Calu3 (cell line): Measurements from ENCODE around the gene ANXA7. TPM values are rescaled to one million over a fixed set of nuclear protein-coding genes. Genes with fewer than 3 reads are reported as not detected.

Experiments
- BruUV-seq: library from RNA; stranded (reverse); fragments of 400-500 nt; replicated peaks from 2 replicates; lab custom pipeline; 2021; lab: Mats Ljungman, UMichigan
- CTCF ChIA-PET: fragments of 300-600 bp; sonication (Branson Sonifier 250); formaldehyde crosslinking; loops from one replicate; lab custom pipeline; 2022; ENCODE audit warnings: antibody characterized with exemption; lab: Charles Lee
- DNase-seq: peaks from one replicate; pipeline ENCODE4 v3.0.0; 2022
- H3K27ac Mint-ChIP-seq: one replicate; pipeline ENCODE4 v1.8.0; 2022; ENCODE audit warnings: mixed read lengths; ENCODE audit not compliant: unreplicated experiment
- H3K27me3 Mint-ChIP-seq: one replicate; pipeline ENCODE4 v1.8.0; 2022; ENCODE audit warnings: mixed read lengths; ENCODE audit not compliant: unreplicated experiment
- H3K36me3 Mint-ChIP-seq: one replicate; pipeline ENCODE4 v1.8.0; 2022; ENCODE audit warnings: mild to moderate bottlenecking, moderate library complexity, mixed read lengths; ENCODE audit not compliant: insufficient read depth, unreplicated experiment
- H3K4me1 Mint-ChIP-seq: one replicate; pipeline ENCODE4 v1.8.0; 2022; ENCODE audit warnings: mild to moderate bottlenecking, low read depth, mixed read lengths; ENCODE audit not compliant: unreplicated experiment
- H3K4me3 Mint-ChIP-seq: one replicate; pipeline ENCODE4 v1.8.0; 2022; ENCODE audit warnings: mild to moderate bottlenecking, low read depth, moderate library complexity, mixed read lengths; ENCODE audit not compliant: unreplicated experiment
- H3K9me3 Mint-ChIP-seq: one replicate; pipeline ENCODE4 v1.8.0; 2022; ENCODE audit warnings: low read depth, mixed read lengths; ENCODE audit not compliant: unreplicated experiment
- intact Hi-C: fragments of 100-400 bp; cut with micrococcal nuclease; formaldehyde crosslinking; loops from one replicate; pipeline ENCODE4 v1.10.0; 2022; ENCODE audit not compliant: unreplicated experiment
- total RNA-seq: library from RNA; stranded (reverse); gene quantifications from 2 replicates; pipeline ENCODE4 v1.2.3, GENCODE V29; 2022
- TF ChIP-seq, protein P1 (sequence below): fragments of 200-600 bp; IDR thresholded peaks from one replicate; pipeline ENCODE4 v1.8.0; 2022; ENCODE audit warnings: antibody characterized with exemption; ENCODE audit not compliant: unreplicated experiment

The ANXA7 gene
- total RNA-seq, 1 experiment from 2014 or later: 160 TPM

DNA sequence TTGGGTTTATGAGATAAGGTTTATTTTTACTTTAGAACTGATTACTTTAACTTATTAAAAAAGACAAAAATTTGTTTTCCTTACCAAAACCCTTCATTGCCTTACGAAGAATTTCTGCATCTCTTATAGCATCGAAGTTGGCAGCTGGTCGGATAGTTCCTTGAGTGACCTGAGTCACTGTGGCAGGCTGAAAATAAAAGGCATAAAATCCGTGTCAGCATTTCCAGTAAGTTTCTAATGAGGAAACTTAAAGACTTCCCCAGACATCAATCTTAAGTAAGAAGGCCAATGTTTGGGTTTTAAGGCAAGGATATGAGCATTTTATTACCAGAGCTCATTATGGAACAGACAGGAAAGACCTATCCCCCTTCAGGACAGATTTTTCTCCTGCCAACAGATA, 25.6 kb downstream of the ANXA7 start:
- H3K4me3 Mint-ChIP-seq: no peak overlapping the region
- H3K4me1 Mint-ChIP-seq: no peaks in the 10 kb centered on the region
- TF ChIP-seq, protein P1, sequence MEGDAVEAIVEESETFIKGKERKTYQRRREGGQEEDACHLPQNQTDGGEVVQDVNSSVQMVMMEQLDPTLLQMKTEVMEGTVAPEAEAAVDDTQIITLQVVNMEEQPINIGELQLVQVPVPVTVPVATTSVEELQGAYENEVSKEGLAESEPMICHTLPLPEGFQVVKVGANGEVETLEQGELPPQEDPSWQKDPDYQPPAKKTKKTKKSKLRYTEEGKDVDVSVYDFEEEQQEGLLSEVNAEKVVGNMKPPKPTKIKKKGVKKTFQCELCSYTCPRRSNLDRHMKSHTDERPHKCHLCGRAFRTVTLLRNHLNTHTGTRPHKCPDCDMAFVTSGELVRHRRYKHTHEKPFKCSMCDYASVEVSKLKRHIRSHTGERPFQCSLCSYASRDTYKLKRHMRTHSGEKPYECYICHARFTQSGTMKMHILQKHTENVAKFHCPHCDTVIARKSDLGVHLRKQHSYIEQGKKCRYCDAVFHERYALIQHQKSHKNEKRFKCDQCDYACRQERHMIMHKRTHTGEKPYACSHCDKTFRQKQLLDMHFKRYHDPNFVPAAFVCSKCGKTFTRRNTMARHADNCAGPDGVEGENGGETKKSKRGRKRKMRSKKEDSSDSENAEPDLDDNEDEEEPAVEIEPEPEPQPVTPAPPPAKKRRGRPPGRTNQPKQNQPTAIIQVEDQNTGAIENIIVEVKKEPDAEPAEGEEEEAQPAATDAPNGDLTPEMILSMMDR: no peak
- intact Hi-C loops: no loop called here
- no peaks in the 10 kb centered on the region for H3K9me3 Mint-ChIP-seq
- CTCF ChIA-PET: no interaction called here
- peaks cover 68% of the 10 kb centered on the region for H3K36me3 Mint-ChIP-seq
- no peaks in the 10 kb centered on the region for H3K27me3 Mint-ChIP-seq
- no TSS peak for BruUV-seq
- H3K27ac Mint-ChIP-seq: no peak overlapping the region
- DNase-seq: no peak

DNA sequence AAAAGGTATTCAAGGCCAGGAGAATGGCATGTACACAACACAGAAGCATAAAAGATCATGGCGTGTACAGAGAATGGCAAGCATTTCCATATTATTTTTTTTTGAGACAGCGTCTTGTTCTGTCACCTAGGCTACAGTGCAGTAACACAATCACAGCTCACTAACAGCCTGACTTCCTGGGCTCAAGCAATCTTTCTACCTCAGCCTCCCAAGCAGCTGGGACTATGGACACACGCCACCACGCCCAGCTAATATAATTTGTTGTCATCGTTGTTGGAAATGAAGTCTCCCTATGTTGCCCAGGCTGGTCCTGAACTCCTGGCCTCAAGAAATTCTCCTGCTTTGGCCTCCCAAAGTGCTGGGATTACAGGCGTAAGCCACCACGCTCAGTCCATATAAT, 27.3 kb downstream of the ANXA7 start:
- TF ChIP-seq, protein P1: no peak
- BruUV-seq: no TSS peak

DNA sequence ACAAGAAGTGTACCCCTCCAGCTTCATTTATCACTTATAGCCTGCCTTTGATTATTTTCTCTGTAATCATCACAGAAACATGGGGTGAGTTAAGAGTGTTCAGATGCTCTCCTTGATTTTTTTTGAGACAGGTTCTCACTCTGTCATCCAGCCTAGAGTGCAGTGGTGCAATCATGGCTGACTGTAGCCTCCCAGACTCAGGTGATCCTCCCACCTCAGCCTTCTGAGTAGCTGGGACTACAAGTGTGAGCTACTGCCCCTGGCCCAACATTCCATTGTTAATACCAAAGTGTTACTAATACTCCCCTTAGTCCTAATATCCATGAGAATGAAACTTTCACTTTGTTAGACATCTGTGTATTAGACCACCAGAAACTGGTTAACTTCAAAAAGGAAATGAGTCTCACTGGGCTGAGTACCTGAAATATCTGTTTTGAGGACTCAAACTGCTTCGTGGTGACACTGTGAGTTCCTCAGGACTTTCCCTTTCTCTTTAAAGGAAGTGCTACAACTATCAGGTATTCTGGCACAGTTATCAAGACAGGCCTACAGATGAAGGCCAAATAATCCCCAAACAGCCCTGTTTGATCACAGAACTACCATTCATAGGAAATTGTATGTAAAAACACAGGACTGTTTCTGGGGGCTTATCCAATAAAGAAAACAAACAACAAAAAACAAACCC, 34.7 kb downstream of the ANXA7 start:
- Mint-ChIP-seq H3K27me3 (no peaks in the 10 kb centered on the region), H3K4me1 (no peaks in the 10 kb centered on the region), H3K9me3 (no peaks in the 10 kb centered on the region), H3K36me3 (peaks cover 39% of the 10 kb centered on the region), H3K4me3 (no peak overlapping the region), H3K27ac (no peak overlapping the region)
- TF ChIP-seq, protein P1: no peak
- BruUV-seq: no TSS peak
- DNase-seq: no peak
- intact Hi-C loops: no loop called here
- CTCF ChIA-PET: interaction anchor here (0.7 kb wide), 1 partner anchor 1116 kb away, joined by 3 read pairs; no protein-coding TSS in a partner anchor

More for the DNA sequence above, 27.3 kb downstream of the ANXA7 start:
- H3K27ac Mint-ChIP-seq: no peak overlapping the region
- no peaks in the 10 kb centered on the region for H3K4me1 Mint-ChIP-seq
- no peak for DNase-seq
- intact Hi-C loops: no loop called here
- H3K36me3 Mint-ChIP-seq: peaks cover 68% of the 10 kb centered on the region
- no peak overlapping the region for H3K4me3 Mint-ChIP-seq
- CTCF ChIA-PET: interaction anchor here (0.7 kb wide), 1 partner anchor 75 kb away, joined by 3 read pairs; no protein-coding TSS in a partner anchor
- H3K27me3 Mint-ChIP-seq: no peaks in the 10 kb centered on the region
- no peaks in the 10 kb centered on the region for H3K9me3 Mint-ChIP-seq

DNA sequence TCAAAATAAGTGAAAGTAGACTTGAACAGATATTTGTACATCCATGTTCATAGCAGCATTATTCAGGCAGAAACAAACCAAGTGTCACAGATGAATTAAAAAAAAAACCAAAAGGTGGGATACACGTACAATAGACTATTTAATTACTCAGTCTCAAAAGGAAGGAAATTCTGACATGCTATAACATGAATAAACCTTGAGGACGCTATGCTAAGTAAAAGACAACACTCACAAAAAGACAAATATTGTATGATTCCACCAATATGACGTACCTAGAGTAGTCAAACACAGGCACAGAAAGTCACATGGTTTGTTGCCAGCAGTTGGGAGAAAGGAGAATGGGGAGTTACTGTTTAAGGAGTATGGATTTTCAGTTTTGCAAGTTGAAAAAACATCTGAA, 37.2 kb downstream of the ANXA7 start:
- BruUV-seq: no TSS peak
- Mint-ChIP-seq H3K36me3 (peaks cover 49% of the 10 kb centered on the region), H3K9me3 (no peaks in the 10 kb centered on the region), H3K4me3 (no peak overlapping the region), H3K27me3 (no peaks in the 10 kb centered on the region), H3K4me1 (no peaks in the 10 kb centered on the region), H3K27ac (no peak overlapping the region)
- CTCF ChIA-PET: interaction anchor here (0.6 kb wide), 1 partner anchor 900 kb away, joined by 3 read pairs; no protein-coding TSS in a partner anchor
- intact Hi-C loops: no loop called here
- no peak for DNase-seq
- TF ChIP-seq, protein P1: no peak
